GM21576 (cell line): ENCODE results near the gene CFAP74.
"Not testable (repeated sequence)": the region's sequence is repeated elsewhere in the genome, so short reads cannot be mapped to it uniquely, and the experiment has no call there.

ENCODE experiments used
- ATAC-seq: cut with Tn5 transposase; IDR thresholded peaks from one replicate; pipeline ENCODE4 v1.9.1; 2021; ENCODE audit warnings: mild to moderate bottlenecking, moderate library complexity; ENCODE audit not compliant: unreplicated experiment

CFAP74 gene

GRCh38 chr1:1987142-1987510 is 16.5 kb downstream of the CFAP74 start:
- ATAC-seq, result no peak

- no peak for ATAC-seq
These were observed 17.0 kb downstream of the CFAP74 start for GRCh38 chr1:1986451-1987141.

DNA sequence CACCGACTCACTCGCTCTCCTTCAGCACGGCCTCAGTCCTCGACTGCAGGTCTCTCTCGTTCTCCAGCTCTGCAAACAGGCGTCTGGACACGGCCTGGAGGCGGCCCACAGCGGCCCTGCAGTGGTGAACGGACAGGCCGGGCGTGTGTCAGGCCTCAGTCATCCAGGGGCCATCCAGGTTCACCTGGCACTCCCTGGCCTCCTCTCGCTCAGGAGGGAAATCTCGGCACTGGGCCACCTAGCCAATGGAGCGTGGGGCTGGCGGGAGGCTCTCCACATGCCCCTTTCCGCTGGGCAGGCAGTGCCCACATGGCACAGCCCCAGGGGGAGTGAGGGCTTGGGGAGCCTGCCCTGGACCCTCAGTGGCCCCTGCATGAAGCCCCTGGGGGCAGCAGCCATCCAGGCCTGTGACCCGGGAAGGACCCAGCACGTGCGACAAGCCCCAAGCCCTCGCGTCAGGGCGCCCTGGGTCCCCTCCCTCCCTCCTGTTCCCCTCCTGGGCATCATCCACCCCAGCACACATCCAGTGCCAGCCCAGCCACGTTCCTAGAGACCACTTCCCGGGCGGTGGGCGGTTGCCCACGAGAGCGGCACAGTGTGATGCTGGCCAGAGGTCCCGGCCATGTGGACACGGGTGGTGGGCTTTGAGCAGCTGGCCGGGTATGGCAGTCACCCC is 18.1 kb downstream of the CFAP74 start:
- ATAC-seq, result no peak

DNA sequence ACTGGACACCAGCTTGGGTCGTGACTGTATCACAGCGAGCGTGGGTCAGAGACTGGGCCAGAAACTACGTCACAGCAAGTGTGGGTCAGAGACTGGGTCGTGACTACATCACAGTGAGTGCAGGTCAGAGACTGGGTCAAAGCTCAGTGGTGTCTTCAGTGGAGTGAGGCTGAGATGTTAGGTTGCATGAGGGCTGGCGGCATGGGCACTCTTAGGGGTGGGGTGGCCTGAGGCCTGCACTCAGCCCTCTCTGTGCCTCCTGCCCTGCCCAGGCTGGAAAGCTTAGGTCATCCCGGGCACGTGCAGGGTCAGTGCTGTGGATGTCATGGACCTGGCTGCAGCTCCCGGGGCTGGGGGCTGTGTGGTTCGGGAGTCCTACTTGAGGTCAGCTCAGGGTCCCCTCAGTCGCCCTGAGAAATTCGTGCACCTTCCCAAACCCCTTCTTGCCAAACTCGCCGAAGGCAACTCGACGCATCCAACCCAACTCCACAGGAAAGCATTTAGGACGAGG is 19.0 kb downstream of the CFAP74 start:
- ATAC-seq, result no peak

DNA sequence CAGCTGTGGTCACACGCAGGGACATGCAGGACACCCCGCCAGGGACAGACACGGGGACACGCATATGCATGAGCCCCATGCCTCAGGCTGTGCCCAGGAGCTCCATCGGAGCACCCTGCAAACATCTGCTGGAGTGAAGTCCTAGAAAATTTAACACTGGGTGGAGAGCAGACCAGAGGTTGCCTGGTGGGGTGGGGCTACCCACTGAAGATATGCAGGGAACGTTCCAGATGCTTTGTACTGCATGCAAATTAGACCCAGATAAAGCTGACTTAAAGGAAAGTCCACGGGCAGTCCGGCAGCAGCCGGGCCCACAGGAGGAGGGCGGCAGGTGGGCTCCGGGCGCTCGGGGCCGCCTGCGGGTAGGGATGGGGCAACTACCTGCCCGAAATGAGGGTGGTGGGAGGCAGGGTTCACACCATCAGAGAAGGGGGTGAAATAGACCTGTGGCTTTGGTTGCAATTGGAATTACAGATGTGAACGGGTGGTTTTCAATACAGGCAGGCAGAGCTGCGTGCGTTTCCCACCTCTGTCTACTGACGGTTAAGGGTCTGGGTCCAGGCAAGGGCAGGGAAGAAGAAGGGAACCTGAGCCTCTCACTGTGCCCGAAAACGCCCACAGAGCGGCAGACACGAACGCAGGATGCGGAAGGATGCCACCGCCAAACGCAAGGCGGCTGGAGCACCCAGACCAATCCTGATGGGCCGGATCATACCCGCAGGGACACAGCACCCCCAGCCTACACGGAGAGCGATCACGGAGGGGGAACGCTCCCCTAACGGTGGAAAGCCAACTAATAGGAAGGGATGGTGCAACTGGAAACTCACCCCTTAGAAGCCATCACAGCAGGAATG is 21.0 kb downstream of the CFAP74 start:
- ATAC-seq, result no peak

DNA sequence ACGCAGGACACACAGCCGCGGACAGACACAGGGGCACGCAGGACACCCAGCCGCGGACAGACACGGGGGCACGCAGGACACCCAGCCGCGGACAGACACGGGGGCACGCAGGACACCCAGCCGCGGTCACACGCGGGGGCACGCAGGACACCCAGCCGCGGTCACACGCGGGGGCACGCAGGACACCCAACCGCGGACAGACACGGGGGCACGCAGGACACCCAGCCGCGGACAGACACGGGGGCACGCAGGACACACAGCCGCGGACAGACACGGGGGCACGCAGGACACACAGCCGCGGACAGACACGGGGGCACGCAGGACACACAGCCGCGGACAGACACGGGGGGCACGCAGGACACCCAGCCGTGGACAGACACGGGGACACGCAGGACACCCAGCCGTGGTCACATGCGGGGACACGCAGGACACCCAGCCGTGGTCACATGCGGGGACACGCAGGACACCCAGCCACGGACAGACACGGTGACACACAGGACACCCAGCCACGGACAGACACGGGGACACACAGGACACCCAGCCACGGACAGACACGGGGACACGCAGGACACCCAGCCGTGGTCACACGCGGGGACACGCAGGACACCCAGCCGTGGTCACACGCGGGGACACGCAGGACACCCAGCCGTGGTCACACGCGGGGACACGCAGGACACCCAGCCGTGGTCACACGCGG is 21.8 kb downstream of the CFAP74 start:
- not testable (repeated sequence) for ATAC-seq

- ATAC-seq, result no peak
These were observed 22.5 kb downstream of the CFAP74 start for GRCh38 chr1:1981142-1981500.

GRCh38 chr1:1980467-1981141 is 23.0 kb downstream of the CFAP74 start:
- no peak for ATAC-seq

DNA sequence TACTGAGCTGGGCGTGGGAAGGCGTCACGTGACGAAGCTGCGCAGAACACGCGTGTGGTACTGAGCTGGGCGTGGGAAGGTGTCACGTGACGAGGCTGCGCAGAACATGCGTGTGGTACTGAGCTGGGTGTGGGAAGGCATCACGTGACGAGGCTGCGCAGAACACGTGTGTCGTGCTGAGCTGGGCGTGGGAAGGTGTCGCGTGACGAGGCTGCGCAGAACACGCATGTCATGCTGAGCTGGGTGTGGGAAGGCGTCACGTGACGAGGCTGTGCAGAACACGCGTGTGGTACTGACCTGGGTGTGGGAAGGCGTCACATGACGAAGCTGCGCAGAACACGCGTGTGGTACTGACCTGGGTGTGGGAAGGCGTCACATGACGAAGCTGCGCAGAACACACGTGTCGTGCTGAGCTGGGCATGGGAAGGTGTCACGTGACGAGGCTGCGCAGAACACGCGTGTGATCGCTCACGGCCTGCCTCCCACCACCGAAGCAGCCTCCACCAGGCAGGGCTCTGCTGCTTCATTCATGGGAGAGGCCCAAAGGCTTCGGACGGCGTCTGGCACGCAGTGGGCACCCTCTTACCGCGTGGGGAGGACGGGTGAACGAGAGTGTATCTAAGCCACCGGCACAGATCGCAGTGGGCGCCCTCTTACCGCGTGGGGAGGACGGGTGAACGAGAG is 24.0 kb downstream of the CFAP74 start:
- ATAC-seq, result no peak

- ATAC-seq, result not testable (repeated sequence)
These were observed 24.7 kb downstream of the CFAP74 start for GRCh38 chr1:1978690-1979481.

GRCh38 chr1:1978108-1978507 is 25.5 kb downstream of the CFAP74 start:
- no peak for ATAC-seq

GRCh38 chr1:1976031-1976430 is 27.6 kb downstream of the CFAP74 start:
- no peak for ATAC-seq

- ATAC-seq, result no peak
These were observed 28.1 kb downstream of the CFAP74 start for GRCh38 chr1:1975535-1975934.

GRCh38 chr1:1974834-1975233 is 28.8 kb downstream of the CFAP74 start:
- ATAC-seq, result no peak

DNA sequence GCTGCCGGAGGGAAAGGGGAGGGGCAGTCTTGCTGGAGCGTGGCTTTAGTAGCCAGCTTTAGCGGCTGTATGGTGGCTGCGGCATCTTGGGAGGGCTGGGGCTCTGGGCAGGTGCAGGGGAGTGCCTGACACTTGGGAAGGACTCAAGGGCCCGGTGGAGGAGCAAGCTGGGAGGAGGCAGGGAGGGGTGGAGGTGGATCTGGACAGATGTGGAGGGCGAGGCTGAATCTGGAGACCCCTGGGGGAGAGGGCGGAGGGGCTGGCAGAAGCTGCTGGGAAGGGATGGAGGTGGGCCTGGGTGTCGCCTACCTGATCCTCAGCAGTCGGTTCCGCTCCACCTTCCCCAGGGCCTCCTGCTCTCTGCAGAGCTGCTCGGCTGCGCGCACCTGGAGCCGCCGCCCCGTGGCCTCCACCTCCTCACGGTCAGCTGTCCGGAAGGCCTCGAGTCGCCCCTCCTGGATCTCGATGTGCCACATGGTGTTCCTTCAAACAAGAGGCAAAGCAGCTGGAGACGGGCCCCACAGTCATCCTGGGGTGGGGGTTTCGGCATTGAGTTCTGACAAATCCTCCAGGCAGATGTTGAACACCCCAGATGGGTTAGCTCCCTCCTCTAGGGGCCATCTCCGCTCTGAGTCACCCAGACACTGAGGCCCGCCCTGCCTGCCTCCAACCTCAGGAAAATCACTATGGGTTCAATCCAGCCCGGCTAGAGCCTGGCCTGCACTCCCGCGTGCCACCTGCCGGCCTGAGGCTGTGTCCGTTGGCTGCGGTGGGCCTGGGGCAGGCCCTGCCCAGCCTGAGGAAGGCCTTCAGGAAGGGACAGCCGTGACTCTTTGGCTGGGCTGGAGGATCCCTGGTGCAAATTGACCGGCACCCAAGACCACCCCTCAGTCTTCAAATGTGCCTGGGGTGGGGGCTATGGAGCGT is 29.6 kb downstream of the CFAP74 start:
- no peak for ATAC-seq

DNA sequence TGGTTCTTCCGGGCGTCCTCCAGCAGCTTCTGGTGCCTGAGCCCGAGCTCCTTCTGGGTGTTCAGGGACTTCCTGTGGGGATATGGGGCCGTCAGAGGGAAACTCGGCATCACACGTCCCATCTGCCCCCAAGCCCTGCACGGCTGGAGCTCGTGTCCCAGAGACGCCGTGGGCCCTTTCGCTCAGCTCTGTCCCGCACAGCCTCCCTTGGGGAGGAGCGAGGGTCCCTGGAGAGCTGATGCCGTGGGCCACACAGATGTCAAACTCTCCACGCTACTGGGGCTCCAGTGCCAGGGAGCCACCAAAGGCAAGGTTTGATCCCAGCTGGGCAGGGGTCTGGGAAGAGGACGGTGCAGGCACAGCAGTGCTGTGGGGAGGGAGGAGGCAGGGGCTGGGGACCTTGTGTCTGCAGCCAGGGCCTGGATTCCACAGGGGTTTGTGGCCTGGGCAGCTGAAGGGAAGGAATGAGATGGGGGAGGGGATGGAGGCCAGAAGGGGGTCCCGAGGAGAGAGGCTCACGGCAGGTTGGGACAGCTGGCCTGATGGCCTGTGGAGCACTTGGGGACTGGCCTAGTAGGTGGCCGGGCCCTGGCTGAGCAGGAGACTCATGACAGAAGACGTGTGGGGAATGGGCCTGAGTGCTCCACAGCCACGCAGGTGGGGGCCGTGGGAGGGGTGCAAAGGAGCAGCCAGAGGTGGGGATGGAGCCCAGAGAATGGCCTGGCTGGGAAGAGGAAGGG is 30.4 kb downstream of the CFAP74 start:
- no peak for ATAC-seq

DNA sequence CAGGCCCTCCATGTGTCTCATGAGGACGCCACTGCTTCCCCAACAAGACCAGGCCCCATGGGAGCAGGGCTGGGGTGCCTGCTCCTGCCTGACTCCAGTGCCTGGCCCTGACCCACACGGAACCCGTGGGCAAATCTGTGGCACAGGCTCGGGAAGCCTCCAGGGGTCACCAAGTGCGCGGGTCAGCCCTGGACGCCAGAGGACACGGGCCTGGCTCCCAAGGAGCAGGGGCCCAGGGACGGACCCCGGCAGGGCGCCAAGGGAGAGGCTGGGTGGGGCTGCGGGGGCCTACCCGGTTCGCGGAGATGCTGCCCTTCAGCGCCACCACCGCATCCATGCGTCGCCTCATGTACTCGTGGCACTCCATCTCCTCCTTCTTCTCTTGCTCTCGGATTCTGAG is 31.9 kb downstream of the CFAP74 start:
- no peak for ATAC-seq
